Colon (tissue), 2 donors: ENCODE results near the gene DOK6.

Source experiments
- FAIRE-seq: peaks from 2 replicates; lab custom pipeline; 2012; peaks lifted over from hg19 to GRCh38; lab: Jason Lieb, UNC
- donor health status: control.
- donor health status: control.

DOK6 gene

GRCh38 chr18:69752737-69753380 is 352.2 kb downstream of the DOK6 start:
- FAIRE-seq: no peak

DNA sequence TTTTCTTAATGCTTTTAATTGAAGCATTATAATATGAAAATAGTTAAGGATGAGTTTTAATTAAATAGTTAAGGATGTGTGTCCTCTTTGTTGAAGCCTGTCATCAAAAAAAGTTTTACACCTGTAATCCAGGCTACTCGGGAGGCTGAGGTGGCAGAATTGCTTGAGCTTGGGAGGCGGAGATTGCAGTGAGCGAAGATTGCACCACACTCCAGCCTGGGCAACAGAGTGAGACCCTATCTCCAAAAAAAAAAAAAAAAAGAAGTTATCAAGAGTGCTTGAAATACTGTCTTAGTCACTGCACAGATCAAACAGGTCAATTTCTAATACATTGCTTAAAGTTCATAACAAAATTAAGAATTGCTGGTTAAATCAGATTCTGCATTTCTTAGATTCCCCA is 353.4 kb downstream of the DOK6 start:
- FAIRE-seq: no peak

GRCh38 chr18:69755041-69755440 is 354.4 kb downstream of the DOK6 start:
- no peak for FAIRE-seq

GRCh38 chr18:69755856-69756496 is 355.3 kb downstream of the DOK6 start:
- no peak for FAIRE-seq

- no peak for FAIRE-seq
Measured at GRCh38 chr18:69757733-69758132, 357.0 kb downstream of the DOK6 start.

DNA sequence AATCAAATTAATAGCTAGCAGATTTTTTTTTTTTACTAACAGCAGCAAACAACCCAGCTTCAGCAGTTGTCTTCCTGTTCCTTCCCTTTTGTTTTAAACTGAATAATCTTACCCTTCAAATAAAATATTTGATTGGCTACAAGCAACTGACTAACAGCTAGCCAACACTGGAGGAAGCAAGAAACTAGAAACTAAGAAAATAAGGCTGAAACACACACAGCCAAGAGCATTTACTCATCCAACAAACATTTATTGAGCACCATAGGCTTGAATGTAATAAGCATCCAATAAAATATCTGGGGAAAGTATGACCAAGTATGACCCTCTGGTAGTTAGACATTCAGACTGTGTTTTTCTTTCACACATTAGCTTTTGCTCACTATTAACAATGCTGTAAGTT is 357.8 kb downstream of the DOK6 start:
- no peak for FAIRE-seq

- FAIRE-seq: no peak
Measured at GRCh38 chr18:69759046-69759445, 358.4 kb downstream of the DOK6 start.

DNA sequence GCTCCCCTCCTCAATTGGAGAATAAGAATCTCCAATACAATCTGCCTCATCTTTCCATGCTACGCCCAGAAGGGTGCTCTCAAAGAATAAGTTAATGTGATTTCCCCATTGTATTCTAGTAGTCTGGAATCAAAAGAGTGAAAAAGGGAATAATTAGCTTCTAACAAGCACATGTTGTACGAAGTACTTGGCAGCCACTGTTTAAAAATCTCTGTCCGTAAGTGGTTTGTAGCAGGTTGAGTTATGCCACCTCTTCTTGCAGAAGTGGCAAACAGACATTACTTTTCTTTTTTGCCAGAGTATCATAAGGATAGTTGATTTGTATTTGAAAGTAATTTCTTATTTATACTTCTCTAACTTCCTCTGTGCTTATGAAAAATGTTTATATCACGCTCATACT is 362.3 kb downstream of the DOK6 start:
- FAIRE-seq: no peak

- no peak for FAIRE-seq
Measured at GRCh38 chr18:69763821-69764220, 363.1 kb downstream of the DOK6 start.

- no peak for FAIRE-seq
Measured at GRCh38 chr18:69770238-69770637, 369.6 kb downstream of the DOK6 start.

DNA sequence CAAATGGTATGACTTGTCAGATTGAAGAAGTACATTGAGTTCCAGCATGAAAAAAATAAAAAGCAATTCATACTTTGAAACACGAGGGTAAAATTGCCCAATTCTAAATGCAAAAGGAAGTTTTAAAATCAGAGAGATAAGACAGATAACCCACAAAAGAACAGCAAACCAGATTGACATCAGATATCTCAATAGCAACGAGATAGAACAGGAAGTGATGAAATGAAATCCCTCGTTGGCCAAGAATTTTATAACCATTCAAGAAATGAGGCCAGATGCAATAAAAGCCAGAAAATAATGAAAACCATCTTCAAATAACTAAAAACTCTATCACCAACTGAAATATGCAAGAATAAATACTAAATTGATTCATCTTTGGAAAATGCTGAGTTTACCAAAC is 374.1 kb downstream of the DOK6 start:
- FAIRE-seq: no peak

DNA sequence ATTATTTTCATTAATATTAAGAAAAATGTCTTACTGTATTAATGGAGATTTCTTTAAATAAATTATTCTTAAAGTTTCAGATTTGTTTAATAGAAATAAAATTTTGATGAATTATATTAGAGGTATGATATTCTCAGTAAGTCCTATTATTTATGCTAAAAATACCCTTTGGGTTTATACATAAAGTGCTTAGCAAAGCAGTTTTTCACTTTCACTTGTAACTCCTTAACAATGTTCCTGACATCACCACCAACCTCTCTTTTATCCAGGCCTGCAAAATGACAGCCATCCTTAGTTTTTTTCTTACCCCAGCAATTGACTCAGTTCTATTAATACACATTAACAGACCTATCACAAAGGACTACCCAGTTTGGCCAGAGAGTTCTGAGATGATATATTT is 376.6 kb downstream of the DOK6 start:
- FAIRE-seq: no peak

DNA sequence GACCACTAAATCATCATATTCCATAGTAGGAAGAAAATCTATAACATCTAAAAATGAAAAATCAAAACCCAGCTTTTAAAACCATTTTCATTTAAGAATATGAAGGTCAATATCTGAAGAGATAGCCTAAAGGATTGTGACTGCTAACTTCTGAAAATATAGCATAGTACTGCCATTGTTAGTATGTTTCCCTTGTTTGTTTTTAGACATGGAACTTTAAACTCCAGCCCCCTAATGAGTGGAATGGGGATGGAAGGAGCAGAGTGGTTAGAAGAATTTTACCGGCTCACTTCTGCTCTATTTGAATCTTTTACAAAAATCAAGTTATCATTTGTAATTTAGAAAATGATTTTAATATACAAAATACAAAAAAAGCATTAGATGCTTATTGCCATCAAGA is 378.0 kb downstream of the DOK6 start:
- no peak for FAIRE-seq

- no peak for FAIRE-seq
Measured at GRCh38 chr18:69780851-69781250, 380.2 kb downstream of the DOK6 start.

GRCh38 chr18:69784815-69785214 is 384.1 kb downstream of the DOK6 start:
- no peak for FAIRE-seq

DNA sequence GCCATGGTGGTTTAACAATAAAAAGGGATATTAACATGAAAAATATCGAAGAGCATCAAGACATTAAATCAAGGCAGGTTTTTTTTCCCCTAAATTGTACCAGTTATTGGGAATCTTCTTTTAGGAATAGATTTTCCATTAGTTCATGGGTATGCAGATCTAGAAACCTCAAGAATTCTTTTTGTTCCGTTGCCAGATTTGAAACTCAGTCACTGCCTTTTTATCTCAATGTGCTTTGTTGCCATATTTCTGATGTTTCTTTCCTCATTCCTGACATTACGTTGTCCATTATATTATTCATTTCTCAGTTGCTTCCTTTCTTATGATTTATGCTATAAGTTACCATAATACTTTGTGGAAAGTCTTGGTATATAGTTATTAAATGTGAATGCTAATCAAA is 384.8 kb downstream of the DOK6 start:
- no peak for FAIRE-seq

GRCh38 chr18:69786427-69786826 is 385.7 kb downstream of the DOK6 start:
- FAIRE-seq: no peak

GRCh38 chr18:69787825-69788547 is 387.3 kb downstream of the DOK6 start:
- no peak for FAIRE-seq

DNA sequence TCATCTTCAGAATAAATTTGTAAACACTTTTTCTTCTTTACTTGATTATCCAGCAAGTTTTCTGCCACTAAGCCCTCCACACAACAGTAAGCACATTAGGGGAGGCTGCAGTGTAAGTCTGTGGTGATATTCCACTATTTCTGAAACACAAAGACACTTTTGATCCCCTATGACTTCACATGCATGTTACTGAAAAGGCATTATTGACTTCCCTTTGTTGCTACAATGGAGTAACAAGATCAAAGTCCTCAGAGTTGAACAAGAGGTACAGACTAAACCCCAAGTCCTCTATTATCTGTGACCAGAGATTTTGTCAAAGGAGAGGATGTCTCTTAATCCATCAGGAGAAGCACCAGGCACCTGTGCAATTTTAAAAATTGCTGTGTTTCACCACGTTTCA is 389.1 kb downstream of the DOK6 start:
- no peak for FAIRE-seq

DNA sequence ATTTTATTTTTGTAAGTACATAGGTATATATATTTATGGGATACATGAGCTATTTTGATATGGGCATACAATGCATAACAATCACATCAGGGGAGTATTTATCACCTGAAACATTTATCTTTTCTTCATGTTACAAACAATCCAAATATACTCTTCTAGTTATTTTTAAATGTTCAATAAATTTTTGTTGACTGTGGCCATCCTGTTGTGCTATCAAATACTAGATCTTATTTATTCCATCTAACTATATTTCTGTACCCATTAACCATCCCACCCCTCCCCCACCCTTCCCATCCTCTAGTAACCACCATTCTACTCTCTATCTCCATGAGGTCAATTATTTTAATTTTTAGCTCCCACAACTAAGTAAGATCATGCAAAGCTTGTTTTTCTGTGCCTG is 390.0 kb downstream of the DOK6 start:
- FAIRE-seq: no peak

GRCh38 chr18:69795791-69796190 is 395.1 kb downstream of the DOK6 start:
- FAIRE-seq: no peak

- FAIRE-seq: no peak
Measured at GRCh38 chr18:69804776-69805501, 404.3 kb downstream of the DOK6 start.

- no peak for FAIRE-seq
Measured at GRCh38 chr18:69808399-69808798, 407.7 kb downstream of the DOK6 start.
